ENCODE results near the gene NT5DC1.

DNA sequence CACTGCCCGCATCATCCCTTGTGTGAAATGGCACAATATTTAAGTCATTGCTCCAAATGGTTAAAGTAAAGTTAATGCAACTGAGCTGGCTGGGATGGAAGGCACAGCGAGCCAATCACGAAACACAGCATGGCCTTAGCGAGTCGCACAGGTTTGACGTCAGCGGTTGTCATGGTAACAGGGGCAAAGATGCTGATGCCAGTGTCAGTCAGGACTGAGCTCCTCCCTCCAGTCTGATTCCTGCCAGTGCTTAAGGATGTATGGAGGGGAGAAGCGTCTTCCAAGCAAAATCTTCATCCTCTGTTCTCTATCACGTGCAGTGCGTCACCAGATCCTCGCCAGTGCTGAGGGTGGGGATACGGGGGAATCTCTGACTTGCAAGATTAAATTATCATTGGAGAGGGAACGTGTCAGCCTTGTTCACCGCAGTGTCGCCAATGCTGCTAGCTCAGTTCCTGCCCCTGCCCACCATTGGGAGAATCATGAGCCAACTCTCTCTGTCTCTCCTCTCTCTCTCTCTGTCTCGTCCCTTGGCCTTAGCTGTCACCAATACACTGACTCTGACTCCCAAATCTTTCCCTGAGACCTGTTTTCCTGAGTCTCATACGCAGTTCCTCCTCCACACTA, 128.7 kb downstream of the NT5DC1 start:
- TF ChIP-seq EP300 (IDR thresholded peaks at IDR 0.05) = no peak
- TF ChIP-seq RARB (CRISPR knock-in tag; IDR thresholded peaks at IDR 0.05) = no peak
- TF ChIP-seq, protein P1, sequence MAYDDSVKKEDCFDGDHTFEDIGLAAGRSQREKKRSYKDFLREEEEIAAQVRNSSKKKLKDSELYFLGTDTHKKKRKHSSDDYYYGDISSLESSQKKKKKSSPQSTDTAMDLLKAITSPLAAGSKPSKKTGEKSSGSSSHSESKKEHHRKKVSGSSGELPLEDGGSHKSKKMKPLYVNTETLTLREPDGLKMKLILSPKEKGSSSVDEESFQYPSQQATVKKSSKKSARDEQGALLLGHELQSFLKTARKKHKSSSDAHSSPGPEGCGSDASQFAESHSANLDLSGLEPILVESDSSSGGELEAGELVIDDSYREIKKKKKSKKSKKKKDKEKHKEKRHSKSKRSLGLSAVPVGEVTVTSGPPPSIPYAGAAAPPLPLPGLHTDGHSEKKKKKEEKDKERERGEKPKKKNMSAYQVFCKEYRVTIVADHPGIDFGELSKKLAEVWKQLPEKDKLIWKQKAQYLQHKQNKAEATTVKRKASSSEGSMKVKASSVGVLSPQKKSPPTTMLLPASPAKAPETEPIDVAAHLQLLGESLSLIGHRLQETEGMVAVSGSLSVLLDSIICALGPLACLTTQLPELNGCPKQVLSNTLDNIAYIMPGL (CRISPR knock-in tag; IDR thresholded peaks at IDR 0.05; ENCODE audit: borderline replicate concordance) = no peak
- TF ChIP-seq, protein P2, sequence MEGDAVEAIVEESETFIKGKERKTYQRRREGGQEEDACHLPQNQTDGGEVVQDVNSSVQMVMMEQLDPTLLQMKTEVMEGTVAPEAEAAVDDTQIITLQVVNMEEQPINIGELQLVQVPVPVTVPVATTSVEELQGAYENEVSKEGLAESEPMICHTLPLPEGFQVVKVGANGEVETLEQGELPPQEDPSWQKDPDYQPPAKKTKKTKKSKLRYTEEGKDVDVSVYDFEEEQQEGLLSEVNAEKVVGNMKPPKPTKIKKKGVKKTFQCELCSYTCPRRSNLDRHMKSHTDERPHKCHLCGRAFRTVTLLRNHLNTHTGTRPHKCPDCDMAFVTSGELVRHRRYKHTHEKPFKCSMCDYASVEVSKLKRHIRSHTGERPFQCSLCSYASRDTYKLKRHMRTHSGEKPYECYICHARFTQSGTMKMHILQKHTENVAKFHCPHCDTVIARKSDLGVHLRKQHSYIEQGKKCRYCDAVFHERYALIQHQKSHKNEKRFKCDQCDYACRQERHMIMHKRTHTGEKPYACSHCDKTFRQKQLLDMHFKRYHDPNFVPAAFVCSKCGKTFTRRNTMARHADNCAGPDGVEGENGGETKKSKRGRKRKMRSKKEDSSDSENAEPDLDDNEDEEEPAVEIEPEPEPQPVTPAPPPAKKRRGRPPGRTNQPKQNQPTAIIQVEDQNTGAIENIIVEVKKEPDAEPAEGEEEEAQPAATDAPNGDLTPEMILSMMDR (IDR thresholded peaks at IDR 0.05) = no peak
- no peak for TF ChIP-seq POLR2A (IDR thresholded peaks at IDR 0.05; ENCODE audit: low read length)
- TF ChIP-seq, protein P3, sequence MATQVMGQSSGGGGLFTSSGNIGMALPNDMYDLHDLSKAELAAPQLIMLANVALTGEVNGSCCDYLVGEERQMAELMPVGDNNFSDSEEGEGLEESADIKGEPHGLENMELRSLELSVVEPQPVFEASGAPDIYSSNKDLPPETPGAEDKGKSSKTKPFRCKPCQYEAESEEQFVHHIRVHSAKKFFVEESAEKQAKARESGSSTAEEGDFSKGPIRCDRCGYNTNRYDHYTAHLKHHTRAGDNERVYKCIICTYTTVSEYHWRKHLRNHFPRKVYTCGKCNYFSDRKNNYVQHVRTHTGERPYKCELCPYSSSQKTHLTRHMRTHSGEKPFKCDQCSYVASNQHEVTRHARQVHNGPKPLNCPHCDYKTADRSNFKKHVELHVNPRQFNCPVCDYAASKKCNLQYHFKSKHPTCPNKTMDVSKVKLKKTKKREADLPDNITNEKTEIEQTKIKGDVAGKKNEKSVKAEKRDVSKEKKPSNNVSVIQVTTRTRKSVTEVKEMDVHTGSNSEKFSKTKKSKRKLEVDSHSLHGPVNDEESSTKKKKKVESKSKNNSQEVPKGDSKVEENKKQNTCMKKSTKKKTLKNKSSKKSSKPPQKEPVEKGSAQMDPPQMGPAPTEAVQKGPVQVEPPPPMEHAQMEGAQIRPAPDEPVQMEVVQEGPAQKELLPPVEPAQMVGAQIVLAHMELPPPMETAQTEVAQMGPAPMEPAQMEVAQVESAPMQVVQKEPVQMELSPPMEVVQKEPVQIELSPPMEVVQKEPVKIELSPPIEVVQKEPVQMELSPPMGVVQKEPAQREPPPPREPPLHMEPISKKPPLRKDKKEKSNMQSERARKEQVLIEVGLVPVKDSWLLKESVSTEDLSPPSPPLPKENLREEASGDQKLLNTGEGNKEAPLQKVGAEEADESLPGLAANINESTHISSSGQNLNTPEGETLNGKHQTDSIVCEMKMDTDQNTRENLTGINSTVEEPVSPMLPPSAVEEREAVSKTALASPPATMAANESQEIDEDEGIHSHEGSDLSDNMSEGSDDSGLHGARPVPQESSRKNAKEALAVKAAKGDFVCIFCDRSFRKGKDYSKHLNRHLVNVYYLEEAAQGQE (IDR thresholded peaks at IDR 0.05) = no peak
- no peak for TF ChIP-seq ESRRA (IDR thresholded peaks at IDR 0.05; ENCODE audit: borderline replicate concordance, low read length)
- TF ChIP-seq KDM5A (IDR thresholded peaks at IDR 0.05) = no peak
- TF ChIP-seq FOSB (CRISPR knock-in tag; IDR thresholded peaks at IDR 0.05) = no peak
- TF ChIP-seq RCOR1 (IDR thresholded peaks at IDR 0.05; ENCODE audit: low read depth, low read length) = no peak
- TF ChIP-seq, protein P4, sequence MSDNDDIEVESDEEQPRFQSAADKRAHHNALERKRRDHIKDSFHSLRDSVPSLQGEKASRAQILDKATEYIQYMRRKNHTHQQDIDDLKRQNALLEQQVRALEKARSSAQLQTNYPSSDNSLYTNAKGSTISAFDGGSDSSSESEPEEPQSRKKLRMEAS (IDR thresholded peaks at IDR 0.05) = no peak
- TF ChIP-seq, protein P5, sequence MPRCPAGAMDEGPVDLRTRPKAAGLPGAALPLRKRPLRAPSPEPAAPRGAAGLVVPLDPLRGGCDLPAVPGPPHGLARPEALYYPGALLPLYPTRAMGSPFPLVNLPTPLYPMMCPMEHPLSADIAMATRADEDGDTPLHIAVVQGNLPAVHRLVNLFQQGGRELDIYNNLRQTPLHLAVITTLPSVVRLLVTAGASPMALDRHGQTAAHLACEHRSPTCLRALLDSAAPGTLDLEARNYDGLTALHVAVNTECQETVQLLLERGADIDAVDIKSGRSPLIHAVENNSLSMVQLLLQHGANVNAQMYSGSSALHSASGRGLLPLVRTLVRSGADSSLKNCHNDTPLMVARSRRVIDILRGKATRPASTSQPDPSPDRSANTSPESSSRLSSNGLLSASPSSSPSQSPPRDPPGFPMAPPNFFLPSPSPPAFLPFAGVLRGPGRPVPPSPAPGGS (IDR thresholded peaks at IDR 0.05) = no peak
- TF ChIP-seq, protein P6, sequence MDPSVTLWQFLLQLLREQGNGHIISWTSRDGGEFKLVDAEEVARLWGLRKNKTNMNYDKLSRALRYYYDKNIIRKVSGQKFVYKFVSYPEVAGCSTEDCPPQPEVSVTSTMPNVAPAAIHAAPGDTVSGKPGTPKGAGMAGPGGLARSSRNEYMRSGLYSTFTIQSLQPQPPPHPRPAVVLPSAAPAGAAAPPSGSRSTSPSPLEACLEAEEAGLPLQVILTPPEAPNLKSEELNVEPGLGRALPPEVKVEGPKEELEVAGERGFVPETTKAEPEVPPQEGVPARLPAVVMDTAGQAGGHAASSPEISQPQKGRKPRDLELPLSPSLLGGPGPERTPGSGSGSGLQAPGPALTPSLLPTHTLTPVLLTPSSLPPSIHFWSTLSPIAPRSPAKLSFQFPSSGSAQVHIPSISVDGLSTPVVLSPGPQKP (IDR thresholded peaks at IDR 0.05; ENCODE audit: low read depth, low read length) = no peak
- TF ChIP-seq JUN (IDR thresholded peaks at IDR 0.05) = no peak

Data from A549 (cell line).